PFSK-1 (cell line): ENCODE measurements around the gene TNPO3.

ENCODE experiments used
- POLR2AphosphoS5 ChIP-seq: IDR thresholded peaks from 2 replicates; pipeline ENCODE4 v1.6.1; 2012; ENCODE audit warnings: low read depth, mild to moderate bottlenecking, control low read depth, low read length, moderate library complexity
- REST ChIP-seq, 2 experiments: IDR thresholded peaks; 2 replicates each; pipeline versions ENCODE4 v1.6.1 to v1.8.0; 2011 to 2012; ENCODE audit warnings: low read depth in 2 of 2, low read length in 2 of 2, control low read depth in 1 of 2, inconsistent platforms in 1 of 2, mild to moderate bottlenecking in 1 of 2, moderate library complexity in 1 of 2; ENCODE audit not compliant: insufficient read depth in 1 of 2
- SIN3A ChIP-seq: IDR thresholded peaks from 2 replicates; pipeline ENCODE4 v1.6.1; 2012; ENCODE audit warnings: mild to moderate bottlenecking, low read length, moderate library complexity, borderline replicate concordance; ENCODE audit not compliant: insufficient read depth

- TF ChIP-seq SIN3A (no peak), REST (IDR thresholded peaks at IDR 0.05; ENCODE audit: insufficient read depth in 1 of 2, low read depth in 2 of 2, low read length in 2 of 2) (no peak), POLR2AphosphoS5 (no peak)
These were observed 138.3 kb downstream of the TNPO3 start for GRCh38 chr7:128916643-128916915.
